H1 (cell line): Measurements from ENCODE around the gene MSN. TPM values are rescaled to one million over a fixed set of nuclear protein-coding genes. Genes with fewer than 3 reads are reported as not detected.

Experiments used
- CTCF ChIA-PET: fragments of 300-600 bp; sonication (Branson Sonifier 250); formaldehyde crosslinking; loops from one replicate; lab custom pipeline; 2021; ENCODE audit not compliant: partially characterized antibody; lab: Charles Lee
- POLR2A ChIA-PET: fragments of 300-600 bp; sonication (Branson Sonifier 250); formaldehyde crosslinking; loops from one replicate; lab custom pipeline; 2021; ENCODE audit warnings: inconsistent platforms; ENCODE audit not compliant: partially characterized antibody; lab: Charles Lee
- DNase-seq, 2 experiments: peaks; one replicate each; pipeline versions ENCODE4 v3.0.0 to v3.0.0-alpha.2; 2010 to 2022; ENCODE audit warnings: low spot score in 2 of 2, low read depth in 1 of 2, mixed read lengths in 1 of 2
- FAIRE-seq: peaks from 2 replicates; lab custom pipeline; 2011; peaks lifted over from hg19 to GRCh38; lab: Jason Lieb, UNC
- H2AFZ ChIP-seq: 2 replicates; pipeline ENCODE4 v1.8.1; 2012; ENCODE audit warnings: low read length, inconsistent platforms
- H2AK5ac ChIP-seq: 2 replicates; pipeline ENCODE4 v1.6.1; 2013; ENCODE audit warnings: low read depth, low read length
- H2BK120ac ChIP-seq: replicated peaks from 2 replicates; pipeline ENCODE3; 2013; ENCODE audit warnings: low read depth, low read length, inconsistent platforms
- H2BK12ac ChIP-seq: 2 replicates; pipeline ENCODE4 v1.6.1; 2013; ENCODE audit warnings: low read depth, low read length
- H2BK15ac ChIP-seq: 2 replicates; pipeline ENCODE4 v1.6.1; 2013; ENCODE audit warnings: low read length
- H2BK20ac ChIP-seq: 2 replicates; pipeline ENCODE4 v1.6.1; 2013; ENCODE audit warnings: low read length
- H2BK5ac ChIP-seq: 2 replicates; pipeline ENCODE4 v1.6.1; 2013; ENCODE audit warnings: low read depth, low read length
- H3K14ac ChIP-seq: 2 replicates; pipeline ENCODE4 v1.6.1; 2013; ENCODE audit warnings: inconsistent platforms; ENCODE audit not compliant: insufficient read length
- H3K18ac ChIP-seq: 2 replicates; pipeline ENCODE4 v1.6.1; 2013; ENCODE audit warnings: low read length; ENCODE audit errors: extremely low read depth
- H3K23ac ChIP-seq: 2 replicates; pipeline ENCODE4 v1.6.1; 2013; ENCODE audit warnings: inconsistent platforms; ENCODE audit not compliant: insufficient read length
- H3K23me2 ChIP-seq: 2 replicates; pipeline ENCODE4 v1.6.1; 2013; ENCODE audit warnings: low read depth, low read length
- H3K27ac ChIP-seq: 2 replicates; pipeline ENCODE4 v1.6.1; 2011; ENCODE audit warnings: low read depth, low read length, inconsistent platforms
- H3K27me3 ChIP-seq, 4 experiments: replicated peaks in 1 of 4; 1 replicate in 1 of 4; 2 replicates in 3 of 4; pipeline versions ENCODE4 v1.6.1 to v1.8.1; 2011 to 2013; ENCODE audit warnings: low read length in 3 of 4, mild to moderate bottlenecking in 3 of 4, inconsistent platforms in 2 of 4, mixed read lengths in 2 of 4, moderate library complexity in 1 of 4; ENCODE audit not compliant: control insufficient read depth in 3 of 4, insufficient read depth in 3 of 4; ENCODE audit errors: extremely low read depth in 1 of 4
- H3K36me3 ChIP-seq, 4 experiments: 2 replicates each; pipeline versions ENCODE4 v1.6.1 to v1.8.1; 2011 to 2013; ENCODE audit warnings: mild to moderate bottlenecking in 4 of 4, low read length in 3 of 4, moderate library complexity in 2 of 4, control low read depth in 1 of 4, inconsistent platforms in 1 of 4; ENCODE audit not compliant: insufficient read depth in 4 of 4, control insufficient read depth in 2 of 4
- H3K4ac ChIP-seq: replicated peaks from 2 replicates; pipeline ENCODE3; 2013; ENCODE audit warnings: low read length, low read depth, mixed read lengths, inconsistent platforms; ENCODE audit not compliant: insufficient read length
- H3K4me1 ChIP-seq, 4 experiments: replicated peaks in 1 of 4; 1 replicate in 1 of 4; 2 replicates in 3 of 4; pipeline versions ENCODE4 v1.6.1 to v1.8.1; 2011 to 2013; ENCODE audit warnings: low read length in 3 of 4, inconsistent platforms in 2 of 4, mixed read lengths in 1 of 4; ENCODE audit not compliant: insufficient read depth in 4 of 4, control insufficient read depth in 3 of 4
- H3K4me2 ChIP-seq, 2 experiments: 2 replicates each; pipeline versions ENCODE4 v1.6.1 to v1.8.1; 2011 to 2013; ENCODE audit warnings: low read depth in 2 of 2, low read length in 2 of 2, control low read depth in 1 of 2, inconsistent platforms in 1 of 2, mild to moderate bottlenecking in 1 of 2; ENCODE audit not compliant: insufficient read depth in 1 of 2
- H3K4me3 ChIP-seq, 4 experiments: fragments of 200-600, 300-600 bp in 1 of 4; sonication (generic), shearing (Covaris generic), sonication (Bioruptor Twin) in 1 of 4; 2 replicates each; pipeline versions ENCODE4 v1.5.1 to v1.8.1; 2011 to 2016; ENCODE audit warnings: low read length in 4 of 4, low read depth in 3 of 4, control low read depth in 2 of 4, inconsistent platforms in 2 of 4, mild to moderate bottlenecking in 2 of 4, mixed read lengths in 1 of 4, moderate library complexity in 1 of 4; ENCODE audit not compliant: insufficient read depth in 2 of 4; ENCODE audit errors: extremely low read depth in 1 of 4
- H3K56ac ChIP-seq: replicated peaks from 2 replicates; pipeline ENCODE3; 2013; ENCODE audit warnings: low read depth, mild to moderate bottlenecking, mixed read lengths, low read length, inconsistent platforms; ENCODE audit not compliant: insufficient read length
- H3K79me1 ChIP-seq: 2 replicates; pipeline ENCODE4 v1.6.1; 2013; ENCODE audit warnings: low read depth, low read length, control low read depth
- H3K79me2 ChIP-seq, 2 experiments: 2 replicates each; pipeline versions ENCODE4 v1.6.1 to v1.8.1; 2012 to 2013; ENCODE audit warnings: low read length in 2 of 2, mild to moderate bottlenecking in 2 of 2, inconsistent platforms in 1 of 2; ENCODE audit not compliant: insufficient read depth in 2 of 2, control insufficient read depth in 1 of 2
- H3K9ac ChIP-seq, 4 experiments: replicated peaks in 1 of 4; 1 replicate in 1 of 4; 2 replicates in 3 of 4; pipeline versions ENCODE4 v1.6.1 to v1.8.1; 2011 to 2013; ENCODE audit warnings: low read depth in 3 of 4, low read length in 3 of 4, control low read depth in 2 of 4, mild to moderate bottlenecking in 2 of 4, moderate library complexity in 2 of 4, inconsistent platforms in 1 of 4; ENCODE audit errors: extremely low read depth in 1 of 4
- H3K9me3 ChIP-seq, 2 experiments: 2 replicates each; pipeline versions ENCODE4 v1.6.1 to v1.8.1; 2012 to 2013; ENCODE audit warnings: mild to moderate bottlenecking in 2 of 2, moderate library complexity in 2 of 2, control low read depth in 1 of 2, inconsistent platforms in 1 of 2, low read depth in 1 of 2, low read length in 1 of 2, mixed read lengths in 1 of 2; ENCODE audit not compliant: insufficient read depth in 2 of 2
- H4K20me1 ChIP-seq, 2 experiments: replicated peaks in 1 of 2; 2 replicates each; pipeline versions ENCODE3 to v1.8.1; 2011 to 2013; ENCODE audit warnings: inconsistent platforms in 2 of 2, low read length in 2 of 2, mild to moderate bottlenecking in 1 of 2; ENCODE audit not compliant: insufficient read depth in 2 of 2, control insufficient read depth in 1 of 2
- H4K5ac ChIP-seq: 2 replicates; pipeline ENCODE4 v1.6.1; 2013; ENCODE audit warnings: low read length, low read depth, mixed read lengths, inconsistent platforms; ENCODE audit not compliant: insufficient read length
- H4K8ac ChIP-seq: 2 replicates; pipeline ENCODE4 v1.8.0; 2013; ENCODE audit warnings: mild to moderate bottlenecking, moderate library complexity, low read length, inconsistent platforms; ENCODE audit not compliant: insufficient read depth; ENCODE audit errors: extremely low read depth
- H4K91ac ChIP-seq: replicated peaks from 2 replicates; pipeline ENCODE3; 2013; ENCODE audit warnings: low read length, mixed read lengths, inconsistent platforms; ENCODE audit not compliant: insufficient read length
- ASH2L ChIP-seq: fragments of 200-600, 300-600 bp; sonication (generic); IDR thresholded peaks from one replicate; pipeline ENCODE4 v1.7.1; 2017; ENCODE audit warnings: low read length
- CBX5 ChIP-seq: fragments of 300-800, 300-1000 bp; sonication (generic); IDR thresholded peaks from 2 replicates; pipeline ENCODE4 v1.7.1; 2016; ENCODE audit warnings: antibody characterized with exemption, low read length, low read depth
- EP300 ChIP-seq, 2 experiments: IDR thresholded peaks; 1 replicate in 1 of 2; 2 replicates in 1 of 2; pipeline ENCODE4 v1.6.1; 2011 to 2012; ENCODE audit warnings: low read depth in 2 of 2, low read length in 2 of 2, mild to moderate bottlenecking in 2 of 2, borderline replicate concordance in 1 of 2, inconsistent platforms in 1 of 2, moderate library complexity in 1 of 2
- GTF2F1 ChIP-seq: IDR thresholded peaks from 2 replicates; pipeline ENCODE4 v1.6.1; 2012; ENCODE audit warnings: low read depth, low read length, improper control_type of control experiment, borderline replicate concordance
- JUND ChIP-seq: IDR thresholded peaks from 2 replicates; pipeline ENCODE4 v1.6.1; 2011; ENCODE audit warnings: mild to moderate bottlenecking, improper control_type of control experiment, low read length
- NRF1 ChIP-seq: IDR thresholded peaks from 2 replicates; pipeline ENCODE4 v1.6.1; 2011; ENCODE audit warnings: mild to moderate bottlenecking, low read depth, low read length, improper control_type of control experiment
- POLR2A ChIP-seq, 2 experiments: IDR thresholded peaks; 1 replicate in 1 of 2; 2 replicates in 1 of 2; pipeline ENCODE4 v1.6.1; 2011; ENCODE audit warnings: low read depth in 2 of 2, low read length in 2 of 2, mild to moderate bottlenecking in 2 of 2; ENCODE audit errors: control extremely low read depth in 1 of 2
- RBBP5 ChIP-seq: IDR thresholded peaks from 2 replicates; pipeline ENCODE4 v1.7.1; 2012; ENCODE audit warnings: low read depth, mild to moderate bottlenecking, inconsistent platforms, low read length, moderate library complexity, borderline replicate concordance
- SP4 ChIP-seq: IDR thresholded peaks from 2 replicates; pipeline ENCODE4 v1.6.1; 2012; ENCODE audit warnings: low read length, inconsistent platforms
- WGBS, 2 experiments: shearing (Covaris generic) in 1 of 2; methylation state at CpG; one replicate each; pipeline versions ENCODE4 v1.1.6 to v1.1.7; 2013 to 2015; ENCODE audit warnings: low lambda C conversion rate in 2 of 2, mixed read lengths in 2 of 2, inconsistent platforms in 1 of 2, low coverage in 1 of 2, missing lambda C conversion rate in 1 of 2; ENCODE audit not compliant: insufficient replicate concordance in 2 of 2, insufficient coverage in 1 of 2, insufficient read length in 1 of 2; ENCODE audit errors: extremely low coverage in 1 of 2, missing lambda C conversion rate in 1 of 2; 5-methylcytosine and 5-hydroxymethylcytosine counted together
- polyA plus RNA-seq, 7 experiments: library from polyadenylated mRNA; depleted of rRNA in 3 of 7; stranded (reverse) in 5 of 7; unstranded in 2 of 7; fragments of >200 nt in 5 of 7; fragments of 200-250 nt in 2 of 7; gene quantifications; 1 replicate in 5 of 7; 2 replicates in 1 of 7; 4 replicates in 1 of 7; pipeline versions ENCODE4 v1.2.1 to v1.2.3, GENCODE V29; 2011 to 2013; ENCODE audit warnings: missing spikeins in 2 of 7, mixed read lengths in 2 of 7
- total RNA-seq: library from RNA; stranded (reverse); fragmentation: NEBNext Ultra II Directional; extraction: Animal tissue kit (Norgen Biotek cat#: 25700); gene quantifications from 2 replicates; pipeline ENCODE4 v1.2.1, GENCODE V29; 2021
- TF ChIP-seq, protein P1 (sequence below): IDR thresholded peaks from 2 replicates; pipeline ENCODE4 v1.6.1; 2012; ENCODE audit warnings: low read length, inconsistent platforms
- TF ChIP-seq, protein P2 (sequence below): IDR thresholded peaks from 2 replicates; pipeline ENCODE4 v1.6.1; 2011; ENCODE audit warnings: low read depth, mild to moderate bottlenecking, low read length; ENCODE audit not compliant: insufficient read depth

Gene MSN
- total and polyA plus RNA-seq, 2 of the 8 experiments (the other 6 are each of a cell fraction or from before 2014, with no cell fraction given): 112 to 133 TPM

DNA sequence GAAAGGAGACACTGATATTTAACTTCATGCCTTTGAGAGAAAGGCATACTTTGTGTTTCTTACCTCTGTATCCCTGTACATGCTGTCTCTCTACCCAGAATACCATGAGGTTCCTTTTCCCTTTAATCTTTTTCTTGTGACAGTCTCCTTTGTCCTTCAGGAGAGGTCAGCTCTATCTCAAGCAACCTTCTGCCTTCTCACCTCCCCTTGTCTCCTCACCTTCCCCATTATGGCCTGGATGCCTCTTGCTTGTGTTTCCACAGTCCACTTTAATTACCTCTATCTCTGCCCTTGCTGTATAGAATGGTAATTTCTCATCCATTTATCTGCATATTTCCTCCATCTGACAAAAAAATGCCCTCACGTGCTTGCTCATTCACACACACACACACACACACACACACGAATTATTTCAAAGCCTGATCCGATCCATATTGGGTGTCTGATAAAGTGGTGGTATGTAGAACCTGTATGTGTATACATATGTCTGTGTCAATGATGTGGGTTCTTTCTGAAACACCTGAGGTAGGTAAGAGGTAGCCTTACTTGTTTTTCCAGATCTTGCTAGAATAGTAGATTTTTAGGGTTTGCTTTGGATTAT lies 28.5 kb downstream of the MSN start:
- ChIA-PET CTCF (interaction anchor here (0.7 kb wide), 1 partner anchor 10 kb away, joined by 3 read pairs; no protein-coding TSS in a partner anchor), POLR2A (no interaction called here)
- Histone ChIP-seq H3K23ac (no peak overlapping the region), H4K20me1 (no peaks in the 10 kb centered on the region), H3K9me3 (no peaks in the 10 kb centered on the region), H2BK12ac (no peak overlapping the region), H3K79me2 (peaks cover 0 to 35% of the 10 kb centered on the region in 2 experiments; a peak in 2 of 4 replicates), H3K23me2 (no peaks in the 10 kb centered on the region), H3K56ac (no peak overlapping the region), H3K9ac (no peak overlapping the region), H4K91ac (no peak overlapping the region), H2BK20ac (no peak overlapping the region), H3K4me1 (peaks cover 0 to 4% (median 0%) of the 10 kb centered on the region in 4 experiments; a peak in 3 of 7 replicates), H3K4ac (no peak overlapping the region), H3K4me2 (no peak overlapping the region), H3K14ac (no peak overlapping the region), H4K5ac (no peak overlapping the region), H2AFZ (no peak overlapping the region), H2BK5ac (no peak overlapping the region), H2AK5ac (no peak overlapping the region), H3K27ac (no peak overlapping the region), H2BK120ac (no peak overlapping the region), H3K79me1 (no peaks in the 10 kb centered on the region), H3K36me3 (no peaks in the 10 kb centered on the region), H4K8ac (no peak overlapping the region), H3K27me3 (no peaks in the 10 kb centered on the region), H3K18ac (no peak overlapping the region), H3K4me3 (no peak overlapping the region), H2BK15ac (no peak overlapping the region)
- FAIRE-seq: no peak
- 92% methylated on average over 3 of the region's 3 CpGs; no CpG with 5 or more reads in 1 of the 2 experiments for whole genome bisulfite sequencing, 2 experiments
- no peak for DNase-seq
- TF ChIP-seq, protein P1, sequence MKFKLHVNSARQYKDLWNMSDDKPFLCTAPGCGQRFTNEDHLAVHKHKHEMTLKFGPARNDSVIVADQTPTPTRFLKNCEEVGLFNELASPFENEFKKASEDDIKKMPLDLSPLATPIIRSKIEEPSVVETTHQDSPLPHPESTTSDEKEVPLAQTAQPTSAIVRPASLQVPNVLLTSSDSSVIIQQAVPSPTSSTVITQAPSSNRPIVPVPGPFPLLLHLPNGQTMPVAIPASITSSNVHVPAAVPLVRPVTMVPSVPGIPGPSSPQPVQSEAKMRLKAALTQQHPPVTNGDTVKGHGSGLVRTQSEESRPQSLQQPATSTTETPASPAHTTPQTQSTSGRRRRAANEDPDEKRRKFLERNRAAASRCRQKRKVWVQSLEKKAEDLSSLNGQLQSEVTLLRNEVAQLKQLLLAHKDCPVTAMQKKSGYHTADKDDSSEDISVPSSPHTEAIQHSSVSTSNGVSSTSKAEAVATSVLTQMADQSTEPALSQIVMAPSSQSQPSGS: no peak
- TF ChIP-seq RBBP5: no peak
- TF ChIP-seq ASH2L: no peak
- no peak for TF ChIP-seq SP4
- no peak for TF ChIP-seq POLR2A (IDR thresholded peaks at IDR 0.05; ENCODE audit: control extremely low read depth in 1 of 2, low read depth in 2 of 2, low read length in 2 of 2)
- no peak for TF ChIP-seq GTF2F1
- no peak for TF ChIP-seq JUND
- no peak for TF ChIP-seq CBX5
- no peak for TF ChIP-seq NRF1
- no peak for TF ChIP-seq EP300 (IDR thresholded peaks at IDR 0.05; ENCODE audit: borderline replicate concordance in 1 of 2, low read depth in 2 of 2, low read length in 2 of 2)
- TF ChIP-seq, protein P2, sequence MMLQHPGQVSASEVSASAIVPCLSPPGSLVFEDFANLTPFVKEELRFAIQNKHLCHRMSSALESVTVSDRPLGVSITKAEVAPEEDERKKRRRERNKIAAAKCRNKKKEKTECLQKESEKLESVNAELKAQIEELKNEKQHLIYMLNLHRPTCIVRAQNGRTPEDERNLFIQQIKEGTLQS: no peak
